ENCODE measurements around the gene SH3GL2.

The SH3GL2 gene

GRCh38 chr9:17578911-17579793 lies at the start of gene SH3GL2:
Gene SH3GL2 (plus strand): TSS chr9:17579066.
- no peak for DNase-seq

GRCh38 chr9:17531642-17532254 lies 47.1 kb upstream of the SH3GL2 start:
- no peak for DNase-seq

- no peak for DNase-seq
Measured at GRCh38 chr9:17532461-17532860, 46.4 kb upstream of the SH3GL2 start.

GRCh38 chr9:17535176-17535575 lies 43.7 kb upstream of the SH3GL2 start:
- no peak for DNase-seq

GRCh38 chr9:17536027-17536426 lies 42.8 kb upstream of the SH3GL2 start:
- no peak for DNase-seq

- DNase-seq = no peak
Measured at GRCh38 chr9:17551023-17551422, 27.8 kb upstream of the SH3GL2 start.

- no peak for DNase-seq
Measured at GRCh38 chr9:17555362-17556054, 23.4 kb upstream of the SH3GL2 start.

GRCh38 chr9:17556255-17556654 lies 22.6 kb upstream of the SH3GL2 start:
- DNase-seq = no peak

GRCh38 chr9:17556935-17557334 lies 21.9 kb upstream of the SH3GL2 start:
- no peak for DNase-seq

GRCh38 chr9:17571825-17572224 lies 7.0 kb upstream of the SH3GL2 start:
- no peak for DNase-seq

GRCh38 chr9:17574342-17574741 lies 4.5 kb upstream of the SH3GL2 start:
- no peak for DNase-seq

GRCh38 chr9:17578577-17578910 lies 322 bp upstream of the SH3GL2 start:
- no peak for DNase-seq

GRCh38 chr9:17580119-17580518 lies 1.3 kb downstream of the SH3GL2 start:
- no peak for DNase-seq

GRCh38 chr9:17587113-17587512 lies 8.2 kb downstream of the SH3GL2 start:
- DNase-seq = no peak

GRCh38 chr9:17588395-17588794 lies 9.5 kb downstream of the SH3GL2 start:
- no peak for DNase-seq

GRCh38 chr9:17588941-17589340 lies 10.1 kb downstream of the SH3GL2 start:
- DNase-seq = no peak

- no peak for DNase-seq
Measured at GRCh38 chr9:17589771-17590170, 10.9 kb downstream of the SH3GL2 start.

GRCh38 chr9:17594961-17595360 lies 16.1 kb downstream of the SH3GL2 start:
- DNase-seq = no peak

- DNase-seq = no peak
Measured at GRCh38 chr9:17597977-17598376, 19.1 kb downstream of the SH3GL2 start.

GRCh38 chr9:17600962-17601593 lies 22.2 kb downstream of the SH3GL2 start:
- DNase-seq = no peak

- no peak for DNase-seq
Measured at GRCh38 chr9:17604556-17604955, 25.7 kb downstream of the SH3GL2 start.

GRCh38 chr9:17609312-17610005 lies 30.6 kb downstream of the SH3GL2 start:
- DNase-seq = no peak

GRCh38 chr9:17611342-17611741 lies 32.5 kb downstream of the SH3GL2 start:
- no peak for DNase-seq

All from stimulated activated naive CD4-positive, alpha-beta T cell treated with Interleukin-2 at 50 U/mL for 16 hours (primary cell).